ENCODE results near the gene BANP.
"Not testable (repeated sequence)": the region's sequence is repeated elsewhere in the genome, so short reads cannot be mapped to it uniquely, and the experiment has no call there.

Gene BANP

DNA sequence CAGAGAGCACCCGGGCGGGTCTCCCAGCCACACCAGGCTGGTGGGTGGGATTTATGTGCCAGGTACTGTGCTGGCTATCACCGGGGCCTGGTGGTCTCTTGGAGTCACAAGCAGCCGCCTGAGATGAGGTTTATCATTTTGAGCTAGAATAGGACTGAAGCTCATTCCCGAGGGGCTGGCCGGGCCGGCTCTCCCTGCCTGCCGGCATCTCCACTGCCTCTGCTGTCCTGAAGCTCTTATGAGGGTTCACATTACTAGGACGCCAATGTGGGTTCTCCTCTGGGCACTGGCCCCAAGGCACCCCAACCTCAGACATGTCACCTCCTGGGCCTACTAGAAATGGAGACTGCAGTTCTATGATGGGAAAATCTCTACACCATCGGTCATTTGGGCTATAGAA lies 137.4 kb downstream of the BANP start:
- not testable (repeated sequence) for DNase-seq (ENCODE audit: low spot score)

DNA sequence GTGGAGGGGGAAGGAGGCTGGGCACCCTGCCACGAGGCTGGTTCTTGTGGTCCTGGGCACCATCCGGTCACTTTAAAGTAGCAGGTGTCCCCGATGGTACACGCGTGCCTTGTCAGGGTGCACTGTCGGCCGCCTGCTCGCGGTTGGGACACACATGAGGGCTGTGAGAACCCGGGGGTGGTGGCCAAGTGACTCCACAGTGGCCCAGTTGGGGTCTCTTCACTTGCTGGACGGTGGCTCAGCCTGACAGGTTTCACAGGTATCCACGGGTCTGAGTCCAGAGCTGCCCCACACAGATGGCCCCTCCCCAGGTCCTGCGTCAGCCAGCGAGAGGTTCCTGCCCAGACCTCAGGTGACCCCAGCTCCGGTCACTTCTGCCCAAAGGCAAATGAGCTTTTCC lies 137.8 kb downstream of the BANP start:
- not testable (repeated sequence) for DNase-seq (ENCODE audit: low spot score)

DNA sequence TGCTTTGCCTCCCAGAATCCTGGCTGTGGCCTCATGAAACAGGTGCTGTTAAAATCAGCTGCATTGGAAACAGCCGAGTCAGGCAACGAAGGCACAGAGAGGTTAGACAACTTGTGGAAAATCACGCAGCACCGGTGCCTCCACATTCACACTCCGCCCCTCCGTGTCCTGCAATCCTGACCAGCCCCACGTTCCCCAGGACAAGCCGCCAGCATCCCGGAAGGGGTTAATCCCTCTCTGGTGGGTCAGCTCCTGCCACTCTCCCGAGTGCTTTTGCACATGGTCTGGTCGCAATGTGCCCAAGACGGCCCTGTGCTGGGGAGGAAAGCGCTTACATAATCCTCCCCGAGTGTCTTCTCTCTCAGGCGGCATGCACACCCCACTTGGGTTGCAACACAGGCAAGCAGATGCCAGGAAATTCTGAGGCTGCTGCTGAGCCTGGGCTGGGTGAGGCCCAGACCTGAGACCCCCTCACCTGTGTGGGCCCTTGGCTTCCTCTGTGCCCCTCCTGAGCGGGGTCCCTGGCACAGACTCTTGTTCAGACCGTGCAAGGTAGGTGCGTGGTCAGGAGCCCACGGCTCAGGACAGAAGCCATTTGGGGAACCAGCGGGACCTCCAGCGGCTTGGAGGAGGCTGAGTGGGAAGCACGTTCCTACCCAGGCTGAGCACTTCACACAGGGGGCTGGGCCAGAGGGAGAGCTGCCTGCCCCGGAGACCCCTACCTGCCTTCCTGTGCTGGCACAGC lies 138.6 kb downstream of the BANP start:
- not testable (repeated sequence) for DNase-seq (ENCODE audit: low spot score)

DNA sequence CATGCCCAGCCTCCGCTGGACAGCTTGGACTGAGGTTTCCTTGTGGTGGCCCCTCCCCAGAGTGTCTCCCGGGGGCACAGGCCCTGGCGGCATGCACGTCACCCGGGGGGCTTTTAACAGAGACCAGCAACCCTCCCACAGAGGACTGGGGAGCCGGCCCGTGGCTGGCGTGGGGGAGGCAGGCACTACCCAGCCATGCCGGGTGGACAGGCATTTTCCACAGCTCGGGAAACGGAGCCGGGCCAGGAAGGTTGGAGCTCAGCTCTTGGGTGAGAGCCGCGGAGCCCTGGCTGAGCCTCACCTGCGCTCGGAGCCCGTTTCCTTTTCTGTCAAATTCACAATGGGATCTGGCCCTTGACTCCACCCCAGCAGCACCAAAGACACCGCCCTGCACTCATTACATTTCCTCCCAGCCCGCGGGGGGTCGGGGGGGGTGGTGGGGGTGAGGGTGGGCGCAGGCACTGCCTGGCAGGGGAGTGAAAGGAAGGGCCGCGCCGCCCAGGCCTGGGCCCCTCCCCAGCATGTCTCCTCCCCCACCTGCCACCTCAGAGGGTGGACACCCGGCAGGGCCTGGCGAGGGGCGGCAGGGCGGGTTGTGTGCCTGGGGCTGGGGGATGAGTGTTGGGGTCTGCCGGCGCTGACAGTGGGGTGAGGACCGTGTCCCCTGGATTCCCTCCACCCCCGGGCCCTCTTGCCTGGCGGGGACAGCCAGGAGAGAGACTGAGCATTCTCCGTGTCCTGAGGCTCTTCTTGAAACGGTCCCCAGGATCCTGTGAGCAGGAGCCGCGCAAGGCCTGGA lies 139.3 kb downstream of the BANP start:
- DNase-seq (ENCODE audit: low spot score): not testable (repeated sequence)

DNA sequence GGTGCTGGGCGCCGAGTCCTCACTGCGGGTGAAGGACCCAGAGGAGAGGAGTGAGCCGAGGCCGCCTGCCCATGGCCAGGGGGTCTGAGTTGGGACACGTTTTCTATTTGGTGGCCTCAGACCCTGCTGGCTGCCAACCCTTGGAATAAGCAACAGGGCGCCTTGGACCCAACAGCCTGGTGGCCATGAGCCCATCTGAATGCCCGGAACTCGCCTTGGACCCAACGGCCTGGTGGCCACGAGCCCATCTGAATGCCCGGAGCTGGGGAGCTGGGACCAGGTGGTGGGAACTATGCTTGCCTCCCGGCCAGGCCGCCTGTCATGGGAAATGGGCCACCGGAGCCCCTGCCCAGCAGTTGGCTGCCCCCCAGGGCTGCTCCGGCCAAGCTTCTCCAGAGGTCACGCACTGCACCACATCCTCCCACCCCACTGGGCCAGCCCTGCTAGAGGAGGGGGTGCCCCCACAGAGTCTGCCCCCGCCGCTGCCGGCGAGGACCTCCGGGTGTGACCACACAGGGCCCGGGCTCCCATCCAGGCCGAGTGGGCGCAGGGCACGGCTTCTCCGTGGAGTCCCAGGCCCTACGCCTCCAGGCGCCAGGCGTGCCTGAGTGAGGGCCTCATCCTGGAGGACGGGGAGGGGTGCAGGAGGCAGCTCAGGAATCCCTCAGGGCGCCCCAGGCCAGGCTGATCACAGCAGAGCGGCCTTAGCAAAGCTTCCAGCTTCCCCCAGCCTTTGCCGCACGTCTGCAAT lies 140.2 kb downstream of the BANP start:
- not testable (repeated sequence) for DNase-seq (ENCODE audit: low spot score)

DNA sequence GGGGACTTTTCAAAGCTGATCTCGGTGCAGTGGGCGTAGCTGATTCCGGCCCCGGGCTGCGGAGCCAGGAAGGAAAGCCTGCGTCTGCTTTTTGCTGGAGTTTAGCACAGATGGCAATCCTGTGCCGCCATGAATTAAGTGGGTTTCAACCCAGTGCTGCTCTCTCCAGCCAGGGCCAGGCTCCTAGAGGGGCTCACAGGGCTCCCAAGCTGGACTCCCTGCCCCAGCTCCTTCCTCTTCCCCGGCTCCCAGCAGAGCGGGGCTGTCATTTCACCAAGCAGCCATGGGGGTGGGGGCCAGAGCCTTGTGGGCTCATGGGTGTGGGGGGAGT lies 140.7 kb downstream of the BANP start:
- not testable (repeated sequence) for DNase-seq (ENCODE audit: low spot score)

DNA sequence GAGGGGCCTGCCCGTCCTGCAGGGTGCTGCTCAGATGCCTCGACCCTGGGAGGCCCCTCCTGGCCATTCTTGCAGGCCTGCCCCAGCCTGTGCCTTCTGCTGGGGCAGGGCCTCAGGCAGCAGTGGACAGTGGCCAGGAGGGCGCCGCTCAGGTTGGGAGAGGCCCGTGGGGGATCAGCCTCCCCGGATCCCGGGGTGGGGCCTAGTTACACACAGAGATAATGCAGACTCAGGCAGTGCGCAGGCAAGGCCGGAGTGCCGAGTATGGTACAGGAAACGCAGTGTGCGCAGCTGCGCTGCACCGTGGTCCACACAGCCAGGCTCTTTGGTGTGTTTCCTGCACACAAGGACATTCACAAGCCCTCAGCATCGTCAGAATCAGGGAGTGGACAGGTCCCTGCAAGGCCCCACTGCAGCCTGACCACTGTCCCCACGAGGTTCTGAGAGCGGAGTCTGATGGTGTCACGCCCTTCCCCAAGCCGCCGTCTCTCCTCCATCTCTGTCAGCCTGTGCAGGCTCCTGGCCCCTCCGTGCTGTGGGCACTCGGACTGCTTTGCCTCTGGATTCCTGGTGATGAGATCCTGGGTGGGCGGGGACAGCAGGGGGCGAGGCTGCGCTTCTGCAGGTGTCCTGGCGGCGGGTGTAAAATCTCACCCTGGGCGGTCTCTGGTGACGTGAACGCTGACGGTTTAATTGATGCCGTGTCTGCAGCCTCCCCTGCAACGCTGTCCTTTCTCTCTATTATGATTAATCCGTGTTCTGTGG lies 141.7 kb downstream of the BANP start:
- DNase-seq (ENCODE audit: low spot score): not testable (repeated sequence)

DNA sequence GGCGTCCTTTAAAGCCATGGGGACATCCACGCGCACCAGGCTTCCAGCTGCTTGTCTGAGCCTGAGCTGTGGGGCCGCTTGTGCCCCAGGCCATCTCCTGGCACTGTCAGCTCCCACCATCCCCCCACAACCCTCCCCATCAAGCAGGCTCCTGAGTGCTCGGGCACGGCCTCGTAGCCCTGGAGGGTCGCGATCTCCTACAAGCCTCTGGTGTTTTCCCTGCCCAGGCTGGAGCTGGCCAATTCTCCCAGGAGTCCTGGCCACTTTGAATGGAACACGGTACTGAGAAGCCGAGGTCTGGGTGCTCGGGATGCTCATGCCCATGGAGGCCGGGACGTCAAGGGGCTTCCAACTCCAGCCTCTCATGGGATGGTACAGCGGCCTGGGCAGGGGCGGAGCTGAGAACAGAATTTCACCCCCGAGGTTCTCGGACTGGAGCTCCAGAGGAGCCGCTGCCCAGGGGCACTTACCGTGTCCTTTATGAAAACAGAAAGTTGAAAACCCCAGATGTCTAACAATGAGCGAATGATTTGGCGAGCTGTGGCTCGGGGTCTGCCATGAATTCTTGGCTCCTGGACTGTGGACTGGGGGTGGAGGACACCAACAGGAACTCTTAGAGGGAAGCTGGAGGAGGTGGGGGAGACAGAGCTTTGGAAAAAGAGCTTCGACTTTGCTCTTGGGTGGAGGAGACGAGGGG lies 142.5 kb downstream of the BANP start:
- not testable (repeated sequence) for DNase-seq (ENCODE audit: low spot score)

DNA sequence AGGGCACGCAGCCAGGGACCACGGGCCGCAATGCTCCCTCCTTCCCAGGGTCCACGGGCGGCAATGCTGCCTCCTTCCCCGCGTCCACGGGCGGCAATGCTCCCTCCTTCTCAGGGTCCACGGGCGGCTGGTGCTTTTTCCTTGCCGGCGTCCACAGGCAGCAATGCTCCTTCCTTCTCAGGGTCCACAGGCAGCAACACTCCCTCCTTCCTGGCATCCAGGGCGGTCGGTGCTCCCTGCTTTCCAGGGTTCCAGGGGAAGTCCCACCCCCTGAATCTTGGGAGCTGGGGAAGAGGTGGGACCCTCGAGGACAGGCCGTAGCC lies 143.0 kb downstream of the BANP start:
- not testable (repeated sequence) for DNase-seq (ENCODE audit: low spot score)

DNA sequence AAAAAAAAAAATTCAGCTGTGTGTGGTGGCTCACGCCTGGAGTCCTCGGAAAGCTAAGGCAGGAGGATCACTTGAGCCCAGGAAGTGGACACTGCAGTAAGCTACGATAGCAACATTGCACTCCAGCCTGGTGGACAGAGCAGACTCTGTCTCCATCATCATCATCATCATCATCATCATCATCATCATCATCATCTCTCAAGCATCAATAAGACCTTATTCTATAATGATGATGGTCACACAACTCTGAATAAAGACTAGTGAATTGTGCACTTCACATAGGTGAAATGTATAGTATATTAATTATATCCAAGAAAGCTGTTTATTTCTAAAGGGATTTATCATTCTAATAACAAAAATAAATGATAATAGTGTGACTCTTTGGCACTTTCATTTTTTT lies 143.7 kb downstream of the BANP start:
- not testable (repeated sequence) for DNase-seq (ENCODE audit: low spot score)

DNA sequence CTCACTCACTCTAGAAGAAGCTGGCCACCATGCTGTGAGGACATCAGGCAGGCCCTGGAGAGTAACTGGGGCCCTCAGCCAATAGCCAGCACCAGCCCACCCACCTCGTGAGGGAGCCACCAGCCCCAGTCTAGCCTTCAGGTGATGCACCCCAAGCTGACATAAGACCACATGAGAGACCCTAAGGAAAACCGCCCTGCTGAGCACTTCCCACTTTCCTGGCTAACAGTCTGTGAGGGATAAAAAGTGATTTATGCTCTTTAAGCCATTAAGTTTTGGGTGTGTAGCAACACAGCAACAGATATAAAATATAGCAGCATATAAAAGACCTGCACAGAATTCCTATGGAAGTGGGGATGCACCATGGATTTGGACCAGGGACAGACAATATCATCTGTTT lies 145.4 kb downstream of the BANP start:
- not testable (repeated sequence) for DNase-seq (ENCODE audit: low spot score)

DNA sequence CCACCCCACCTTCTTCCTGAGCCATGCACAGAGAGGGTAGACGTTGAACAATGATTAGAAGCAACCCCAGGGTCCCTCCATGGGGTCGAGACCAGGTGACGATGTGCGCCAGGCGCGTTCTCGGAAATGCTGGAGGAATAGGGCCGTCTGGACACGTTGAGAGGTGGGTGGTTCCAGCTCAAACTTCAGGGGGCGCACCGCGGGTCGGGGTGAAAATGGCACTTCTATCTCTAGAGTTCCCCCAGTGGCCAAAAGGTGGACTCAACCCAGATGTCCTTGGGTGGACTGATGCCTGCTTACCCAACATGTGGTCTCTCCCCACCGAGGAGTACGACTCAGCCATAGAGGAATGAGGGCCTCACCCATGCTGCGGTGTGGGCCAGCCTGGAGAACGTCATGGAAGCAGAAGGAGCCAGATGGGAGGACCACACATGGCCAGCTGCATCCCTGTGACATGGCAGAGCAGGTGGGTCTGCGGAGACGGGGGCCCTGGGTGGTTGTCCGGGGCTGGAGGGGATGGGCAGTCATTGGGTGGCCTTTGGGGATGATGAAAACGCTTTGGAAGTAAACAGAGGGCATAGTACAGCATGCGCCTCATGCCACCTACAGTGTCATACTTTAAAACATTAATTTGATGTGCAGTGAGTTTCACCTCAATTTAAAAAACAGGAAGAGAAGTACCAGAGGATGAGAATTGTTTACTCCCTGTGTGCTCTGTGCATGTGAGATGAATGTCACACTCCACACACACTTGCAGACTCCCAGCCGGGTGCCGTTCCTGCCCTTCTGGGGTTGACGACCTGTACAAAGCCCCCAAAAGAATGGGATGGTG lies 147.7 kb downstream of the BANP start:
- DNase-seq (ENCODE audit: low spot score): peak; percentile 89

DNA sequence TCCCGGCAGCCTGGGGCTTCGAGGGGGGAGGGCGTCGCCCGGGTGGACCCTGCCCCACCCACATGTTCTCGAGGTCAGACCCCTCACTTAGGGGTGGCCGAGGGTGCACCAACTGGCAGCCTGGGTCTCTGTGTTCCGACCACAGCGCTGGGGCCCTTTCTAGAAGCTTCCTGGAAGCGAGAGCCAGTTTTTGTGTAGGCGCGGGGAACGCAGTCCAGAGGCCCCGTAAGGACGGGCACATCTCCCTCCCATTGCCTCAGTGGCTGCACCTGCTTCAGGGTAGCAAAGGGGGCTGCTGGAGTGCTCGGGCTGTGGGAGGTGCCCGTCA lies 148.3 kb downstream of the BANP start:
- DNase-seq (ENCODE audit: low spot score): no peak

DNA sequence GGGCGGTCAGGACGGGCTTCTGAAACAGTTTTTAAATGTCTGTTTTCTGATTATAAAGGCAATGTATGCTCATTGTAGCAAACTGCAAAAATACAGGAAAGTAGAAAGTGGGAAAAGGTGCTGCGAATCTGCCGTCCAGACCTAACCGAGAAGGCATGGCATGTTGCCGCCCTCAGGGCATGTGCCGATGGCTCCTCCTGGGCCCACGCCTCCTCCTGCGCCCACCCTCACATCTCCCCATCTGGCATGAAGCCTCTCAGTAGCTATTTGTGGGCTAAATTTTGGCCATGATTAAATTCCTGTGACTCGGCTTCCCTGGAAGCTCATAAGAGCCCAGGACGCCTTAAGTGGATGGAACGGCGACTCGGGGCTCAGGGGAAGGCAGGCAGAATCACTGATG lies 148.7 kb downstream of the BANP start:
- DNase-seq (ENCODE audit: low spot score): not testable (repeated sequence)

DNA sequence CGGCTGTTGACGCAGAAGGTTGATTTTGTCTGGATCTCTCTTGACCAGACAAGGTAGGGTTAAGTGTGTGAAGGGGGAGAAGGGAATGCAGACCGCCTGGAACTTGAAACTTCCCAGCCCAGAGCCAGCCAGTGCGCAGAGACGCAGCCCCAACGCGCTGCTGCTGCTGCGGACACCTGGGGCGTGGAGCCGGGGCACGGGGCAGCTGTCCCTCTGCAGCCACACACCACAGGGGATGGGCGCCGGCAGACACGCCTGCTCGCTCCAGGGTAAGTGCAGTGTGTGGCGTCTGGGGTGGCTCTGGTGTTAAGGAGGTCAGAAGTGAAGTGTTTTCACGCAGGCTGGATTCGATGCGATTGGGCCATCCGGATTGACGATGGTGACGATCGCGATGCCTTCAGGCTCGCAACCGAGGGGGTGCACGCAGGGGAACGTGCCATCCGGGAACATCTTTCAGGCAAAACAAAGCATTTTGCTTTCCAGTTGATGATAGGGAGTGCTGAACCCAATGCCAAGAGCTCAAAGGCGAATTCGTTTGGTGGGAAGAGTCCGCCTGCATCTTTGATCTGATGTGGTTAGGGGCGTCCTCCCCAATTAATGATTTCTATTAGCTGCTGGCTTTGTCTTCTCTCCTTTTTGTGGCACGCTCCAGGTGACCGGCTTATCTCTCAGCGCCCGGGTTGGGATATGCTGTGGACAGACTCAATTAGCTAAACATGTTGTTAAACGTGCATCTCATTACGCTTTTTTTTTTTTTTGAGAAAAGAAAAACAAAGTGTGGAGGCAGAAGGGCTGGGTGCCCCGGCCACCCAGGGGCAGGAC lies 149.8 kb downstream of the BANP start:
- DNase-seq (ENCODE audit: low spot score): not testable (repeated sequence)

DNA sequence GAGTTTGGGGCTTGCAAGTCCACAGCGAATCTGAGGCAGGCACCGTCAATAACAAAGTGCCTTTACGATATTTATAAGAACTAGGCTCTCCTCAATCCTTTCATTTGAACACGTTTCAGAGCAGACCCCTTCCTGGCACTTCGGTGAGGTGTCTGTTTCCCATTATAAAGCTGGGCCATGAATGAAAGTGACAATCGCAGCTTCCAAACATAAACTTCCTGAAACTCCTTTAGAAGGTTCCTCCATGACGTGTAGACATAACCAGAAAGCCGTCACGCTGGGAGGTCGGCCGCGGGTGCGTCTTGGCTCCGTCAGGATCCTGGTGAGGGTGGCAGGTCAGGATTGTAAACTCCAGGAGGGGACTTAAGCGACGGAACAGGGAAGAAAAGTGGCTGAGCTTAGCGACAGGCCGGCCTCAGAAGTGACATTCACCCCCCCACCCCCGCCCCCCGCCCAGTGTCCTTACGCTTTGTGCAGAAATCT lies 150.4 kb downstream of the BANP start:
- DNase-seq (ENCODE audit: low spot score): not testable (repeated sequence)

DNA sequence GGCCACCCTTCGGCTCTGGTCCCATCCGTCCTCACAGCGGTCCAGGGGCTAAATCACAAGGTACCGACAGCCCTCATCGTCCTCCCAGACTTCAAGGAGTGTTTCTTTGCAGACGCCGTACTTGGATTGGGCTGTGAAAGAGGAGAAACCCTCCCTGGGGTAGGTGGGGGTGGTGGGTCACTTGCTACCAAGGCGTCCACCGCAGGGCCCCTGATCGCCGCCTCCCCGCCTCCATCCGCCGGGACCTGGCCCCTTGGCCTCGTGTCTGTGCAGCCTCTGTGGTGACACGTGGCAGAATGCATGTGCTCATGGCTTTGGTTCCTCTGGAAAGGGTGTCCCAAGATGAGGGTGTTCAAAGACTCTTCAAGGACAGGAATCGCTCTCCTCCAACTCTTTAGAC lies 151.4 kb downstream of the BANP start:
- DNase-seq (ENCODE audit: low spot score): no peak

DNA sequence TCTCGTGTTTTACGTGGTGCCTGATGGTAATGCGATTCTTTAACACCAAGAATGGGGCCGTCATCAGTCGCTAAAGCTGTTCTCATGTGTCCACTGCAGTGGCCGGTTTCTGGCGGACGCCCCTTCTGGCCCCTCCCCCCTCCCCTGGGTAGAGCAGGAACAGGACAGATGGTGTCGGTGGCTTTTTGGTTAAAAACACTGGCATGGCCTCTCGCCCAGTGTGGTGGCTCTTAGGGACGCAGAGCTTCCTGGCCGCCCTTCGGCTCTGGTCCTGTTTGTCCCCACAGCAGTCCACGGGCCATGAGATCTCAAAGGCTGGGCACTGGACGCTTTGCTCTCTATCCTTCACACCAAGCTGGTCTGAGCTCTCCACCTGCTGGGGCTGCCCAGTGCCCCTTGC lies 151.8 kb downstream of the BANP start:
- DNase-seq (ENCODE audit: low spot score): no peak

DNA sequence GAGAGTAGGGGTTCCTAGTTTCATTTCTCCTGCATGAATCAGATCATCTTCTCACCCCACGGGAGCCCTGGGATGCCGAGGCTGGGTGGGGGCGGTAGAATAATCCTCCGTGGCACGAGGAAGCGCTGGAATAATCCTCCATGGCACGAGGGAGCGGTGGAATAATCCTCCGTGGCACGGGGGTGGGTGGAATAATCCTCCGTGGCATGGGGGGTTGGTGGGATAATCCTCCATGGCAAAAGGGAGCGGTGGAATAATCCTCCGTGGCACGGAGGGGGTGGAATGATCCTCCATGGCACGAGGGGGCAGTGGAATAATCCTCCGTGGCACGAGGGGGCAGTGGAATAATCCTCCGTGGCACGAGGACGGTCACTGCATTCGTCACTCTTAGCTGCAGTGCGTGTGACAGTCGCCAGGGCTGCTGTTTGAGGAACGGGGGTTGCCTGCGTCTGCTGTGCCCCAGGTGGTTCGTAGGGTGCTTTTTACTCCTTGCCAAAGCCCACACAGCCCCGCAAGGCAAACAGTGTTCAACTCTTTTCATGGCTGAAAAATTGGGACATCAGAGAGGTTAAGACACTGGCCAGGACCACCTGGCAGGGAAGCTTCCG lies 152.5 kb downstream of the BANP start:
- no peak for DNase-seq (ENCODE audit: low spot score)
